Chondrocyte (in vitro differentiated cells): ENCODE measurements around the gene NUDT6. TPM values are rescaled to one million over a fixed set of nuclear protein-coding genes. Genes with fewer than 3 reads are reported as not detected.

Source experiments
- DNase-seq: peaks from one replicate; pipeline ENCODE4 v3.0.0; 2021; ENCODE audit warnings: mixed read lengths, low spot score
- H3K27ac Mint-ChIP-seq: one replicate; pipeline ENCODE4 v1.8.0; 2021; ENCODE audit warnings: mild to moderate bottlenecking, moderate library complexity, mixed read lengths; ENCODE audit not compliant: unreplicated experiment
- H3K27me3 Mint-ChIP-seq: 2 replicates; pipeline ENCODE4 v1.8.0; 2021; ENCODE audit warnings: low read depth, mixed read lengths
- H3K36me3 Mint-ChIP-seq: 2 replicates; pipeline ENCODE4 v1.8.0; 2021; ENCODE audit warnings: low read depth, mixed read lengths
- H3K4me1 Mint-ChIP-seq: 2 replicates; pipeline ENCODE4 v1.8.0; 2021; ENCODE audit warnings: low read depth, mild to moderate bottlenecking, mixed read lengths
- H3K4me3 Mint-ChIP-seq: one replicate; pipeline ENCODE4 v1.8.0; 2021; ENCODE audit warnings: mild to moderate bottlenecking, moderate library complexity, mixed read lengths; ENCODE audit not compliant: unreplicated experiment
- H3K9me3 Mint-ChIP-seq: 2 replicates; pipeline ENCODE4 v1.8.0; 2021; ENCODE audit warnings: low read depth, mixed read lengths
- long read RNA-seq: library from polyadenylated mRNA; stranded (forward); transcript quantifications from one replicate; pipeline ENCODE4 v2.0.0, GENCODE V29; 2021
- total RNA-seq: library from RNA; stranded (reverse); gene quantifications from 3 replicates; pipeline ENCODE4 v1.2.1, GENCODE V29; 2021
- TF ChIP-seq, protein P1 (sequence below): fragments of 200-600 bp; sonication (generic); IDR thresholded peaks from 2 replicates; pipeline ENCODE4 v1.5.0; 2021; ENCODE audit warnings: antibody characterized with exemption, mild to moderate bottlenecking, moderate library complexity

The NUDT6 gene, protein sequence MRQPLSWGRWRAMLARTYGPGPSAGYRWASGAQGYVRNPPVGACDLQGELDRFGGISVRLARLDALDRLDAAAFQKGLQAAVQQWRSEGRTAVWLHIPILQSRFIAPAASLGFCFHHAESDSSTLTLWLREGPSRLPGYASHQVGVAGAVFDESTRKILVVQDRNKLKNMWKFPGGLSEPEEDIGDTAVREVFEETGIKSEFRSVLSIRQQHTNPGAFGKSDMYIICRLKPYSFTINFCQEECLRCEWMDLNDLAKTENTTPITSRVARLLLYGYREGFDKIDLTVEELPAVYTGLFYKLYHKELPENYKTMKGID
- total RNA-seq: 4.2 to 5.7 TPM (median 4.6 TPM) in 3 replicates
- long read RNA-seq, partial matches to known transcripts: 0 of 4 reads
- long read RNA-seq, other reads (novel, unspliced or antisense): 1 of 4 reads

DNA sequence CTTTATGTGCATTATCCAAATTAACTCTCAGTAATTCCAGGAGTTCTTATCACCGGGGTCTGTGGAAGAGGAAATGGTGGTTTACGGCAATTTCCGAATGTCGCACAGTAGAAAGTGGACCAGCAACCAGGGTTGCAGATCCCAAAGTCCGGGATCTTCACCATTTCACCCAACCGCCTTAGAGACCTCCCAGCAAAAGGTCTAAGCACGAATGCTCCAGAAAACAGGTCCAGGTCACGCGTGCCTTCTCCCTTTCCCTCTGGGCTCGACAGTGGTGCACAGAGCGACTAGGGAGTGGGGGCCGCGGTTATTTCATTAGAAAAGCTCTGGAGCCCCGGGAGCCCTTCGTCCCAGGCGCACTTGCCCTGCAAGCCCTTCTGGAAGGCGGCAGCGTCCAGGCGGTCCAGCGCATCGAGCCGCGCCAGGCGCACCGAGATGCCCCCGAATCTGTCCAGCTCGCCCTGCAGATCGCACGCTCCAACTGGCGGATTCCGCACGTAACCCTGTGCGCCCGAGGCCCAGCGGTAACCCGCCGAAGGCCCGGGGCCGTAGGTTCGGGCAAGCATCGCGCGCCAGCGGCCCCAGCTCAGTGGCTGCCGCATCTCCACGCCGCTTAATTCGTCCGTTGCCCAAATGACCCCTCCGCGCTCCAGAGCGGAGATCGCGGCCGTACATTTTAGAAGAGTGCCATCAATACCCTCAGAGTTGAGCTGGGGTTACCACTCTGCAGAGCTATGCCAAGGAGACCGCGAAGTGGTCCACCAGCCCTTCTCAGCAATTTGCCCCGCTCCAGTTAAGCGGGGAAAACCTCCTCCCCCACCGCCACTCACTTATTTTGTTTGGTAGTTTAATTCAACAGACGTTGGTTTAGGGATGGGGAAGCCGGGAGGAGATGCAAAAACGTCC, at the start of gene NUDT6:
Gene NUDT6, minus strand, starts transcription at position 627 of the 906 bp plus-strand sequence. Its CDS starts 25 bp downstream, at position 602.
- Mint-ChIP-seq H3K27me3 (no peaks in the 10 kb centered on the region), H3K36me3 (no peaks in the 10 kb centered on the region), H3K27ac (peak within 1 kb of the TSS; percentile 91), H3K4me1 (peaks cover 12% of the 10 kb centered on the region), H3K4me3 (no peak within 1 kb of the TSS), H3K9me3 (no peaks in the 10 kb centered on the region)
- TF ChIP-seq, protein P1, sequence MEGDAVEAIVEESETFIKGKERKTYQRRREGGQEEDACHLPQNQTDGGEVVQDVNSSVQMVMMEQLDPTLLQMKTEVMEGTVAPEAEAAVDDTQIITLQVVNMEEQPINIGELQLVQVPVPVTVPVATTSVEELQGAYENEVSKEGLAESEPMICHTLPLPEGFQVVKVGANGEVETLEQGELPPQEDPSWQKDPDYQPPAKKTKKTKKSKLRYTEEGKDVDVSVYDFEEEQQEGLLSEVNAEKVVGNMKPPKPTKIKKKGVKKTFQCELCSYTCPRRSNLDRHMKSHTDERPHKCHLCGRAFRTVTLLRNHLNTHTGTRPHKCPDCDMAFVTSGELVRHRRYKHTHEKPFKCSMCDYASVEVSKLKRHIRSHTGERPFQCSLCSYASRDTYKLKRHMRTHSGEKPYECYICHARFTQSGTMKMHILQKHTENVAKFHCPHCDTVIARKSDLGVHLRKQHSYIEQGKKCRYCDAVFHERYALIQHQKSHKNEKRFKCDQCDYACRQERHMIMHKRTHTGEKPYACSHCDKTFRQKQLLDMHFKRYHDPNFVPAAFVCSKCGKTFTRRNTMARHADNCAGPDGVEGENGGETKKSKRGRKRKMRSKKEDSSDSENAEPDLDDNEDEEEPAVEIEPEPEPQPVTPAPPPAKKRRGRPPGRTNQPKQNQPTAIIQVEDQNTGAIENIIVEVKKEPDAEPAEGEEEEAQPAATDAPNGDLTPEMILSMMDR: peak; percentile 24
- DNase-seq: no peak

GRCh38 chr4:122968227-122968812, 45.9 kb upstream of the NUDT6 start:
- no peaks in the 10 kb centered on the region for H3K27me3 Mint-ChIP-seq
- no peak for DNase-seq
- no peaks in the 10 kb centered on the region for H3K9me3 Mint-ChIP-seq
- H3K4me1 Mint-ChIP-seq: peaks cover 29% of the 10 kb centered on the region
- peaks cover 2% of the 10 kb centered on the region for H3K36me3 Mint-ChIP-seq
- H3K4me3 Mint-ChIP-seq: peak overlapping the region; percentile 39
- TF ChIP-seq, protein P1: no peak
- peak overlapping the region; percentile 88 for H3K27ac Mint-ChIP-seq

- H3K36me3 Mint-ChIP-seq: peaks cover 2% of the 10 kb centered on the region
- no peaks in the 10 kb centered on the region for H3K27me3 Mint-ChIP-seq
- TF ChIP-seq, protein P1: no peak
- no peak overlapping the region for H3K4me3 Mint-ChIP-seq
- no peaks in the 10 kb centered on the region for H3K9me3 Mint-ChIP-seq
- peak overlapping the region; percentile 65 for H3K27ac Mint-ChIP-seq
- peaks cover 40% of the 10 kb centered on the region for H3K4me1 Mint-ChIP-seq
- DNase-seq: no peak
Observed at GRCh38 chr4:122967231-122967630, 44.8 kb upstream of the NUDT6 start.

DNA sequence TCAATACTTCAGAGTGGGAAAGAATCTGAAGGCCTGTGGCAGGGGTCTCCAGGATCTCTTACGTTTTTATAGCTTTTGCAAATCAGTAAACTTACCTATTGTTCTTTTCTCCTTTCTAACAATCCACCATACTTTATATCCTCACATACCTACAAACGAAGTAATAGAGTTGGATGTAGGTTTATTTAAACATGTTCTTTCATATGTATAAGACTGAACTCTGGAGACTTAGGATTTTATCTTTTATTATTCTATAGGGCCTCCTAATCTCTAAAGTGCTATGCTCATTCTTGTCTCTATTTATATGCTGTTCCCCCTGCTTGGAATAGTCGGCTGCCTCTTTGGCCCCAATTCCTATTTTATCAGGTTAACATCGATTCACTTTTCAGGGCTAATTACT, 43.8 kb upstream of the NUDT6 start:
- H3K9me3 Mint-ChIP-seq: no peaks in the 10 kb centered on the region
- H3K36me3 Mint-ChIP-seq: peaks cover 2% of the 10 kb centered on the region
- no peak overlapping the region for H3K4me3 Mint-ChIP-seq
- H3K4me1 Mint-ChIP-seq: peaks cover 46% of the 10 kb centered on the region
- DNase-seq: no peak
- no peaks in the 10 kb centered on the region for H3K27me3 Mint-ChIP-seq
- TF ChIP-seq, protein P1: no peak
- peak overlapping the region; percentile 1 for H3K27ac Mint-ChIP-seq

DNA sequence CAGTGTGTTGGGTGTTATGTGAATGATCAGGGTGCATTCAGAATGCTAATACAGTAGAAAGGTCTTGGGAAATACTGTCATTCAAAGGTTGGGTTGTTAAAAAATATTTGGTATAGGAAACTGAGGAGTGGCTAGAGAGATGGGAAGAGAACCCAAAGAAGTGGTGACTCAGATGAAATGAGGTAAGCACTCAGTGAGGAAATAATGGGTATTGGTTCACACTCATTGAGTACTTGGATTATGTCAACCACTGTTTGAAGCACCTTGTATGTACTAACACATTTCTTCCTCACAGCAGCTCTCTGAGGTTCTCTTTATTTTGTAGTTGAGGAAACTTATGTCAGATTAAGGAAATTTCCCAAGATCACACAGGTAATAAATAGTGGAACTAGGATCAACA, 40.8 kb upstream of the NUDT6 start:
- no peak overlapping the region for H3K27ac Mint-ChIP-seq
- peaks cover 2% of the 10 kb centered on the region for H3K36me3 Mint-ChIP-seq
- H3K4me3 Mint-ChIP-seq: no peak overlapping the region
- no peaks in the 10 kb centered on the region for H3K27me3 Mint-ChIP-seq
- H3K9me3 Mint-ChIP-seq: no peaks in the 10 kb centered on the region
- no peak for DNase-seq
- H3K4me1 Mint-ChIP-seq: peaks cover 49% of the 10 kb centered on the region
- TF ChIP-seq, protein P1: no peak
